ENCODE measurements around the gene LAMB3.

Gene LAMB3

GRCh38 chr1:209594440-209594839 lies 57.8 kb downstream of the LAMB3 start:
- no peak for DNase-seq

- DNase-seq: no peak
Measured at GRCh38 chr1:209593747-209594146, 58.5 kb downstream of the LAMB3 start.

- DNase-seq: no peak
Measured at GRCh38 chr1:209590405-209590804, 61.8 kb downstream of the LAMB3 start.

GRCh38 chr1:209589863-209590262 lies 62.4 kb downstream of the LAMB3 start:
- no peak for DNase-seq

- DNase-seq: no peak
Measured at GRCh38 chr1:209589440-209589839, 62.8 kb downstream of the LAMB3 start.

- no peak for DNase-seq
Measured at GRCh38 chr1:209587789-209588188, 64.4 kb downstream of the LAMB3 start.

GRCh38 chr1:209586221-209586740 lies 65.9 kb downstream of the LAMB3 start:
- no peak for DNase-seq

- no peak for DNase-seq
Measured at GRCh38 chr1:209585672-209586071, 66.6 kb downstream of the LAMB3 start.

- DNase-seq: no peak
Measured at GRCh38 chr1:209585197-209585596, 67.0 kb downstream of the LAMB3 start.

GRCh38 chr1:209584231-209584672 lies 68.0 kb downstream of the LAMB3 start:
- DNase-seq: no peak

GRCh38 chr1:209583408-209583807 lies 68.8 kb downstream of the LAMB3 start, which contains the start of gene CAMK1G:
Gene CAMK1G, plus strand, starts transcription at chr1:209583714. Its CDS starts 11,270 bp downstream, at chr1:209594984.
- no peak for DNase-seq

- DNase-seq: no peak
Measured at GRCh38 chr1:209580577-209580976, 71.6 kb downstream of the LAMB3 start.

GRCh38 chr1:209577346-209577745 lies 74.9 kb downstream of the LAMB3 start:
- DNase-seq: no peak

GRCh38 chr1:209576392-209577197 lies 75.6 kb downstream of the LAMB3 start:
- DNase-seq: peak; percentile 73

GRCh38 chr1:209570743-209571142 lies 81.5 kb downstream of the LAMB3 start:
- no peak for DNase-seq

- DNase-seq: peak; percentile 77
Measured at GRCh38 chr1:209569455-209570207, 82.6 kb downstream of the LAMB3 start.

GRCh38 chr1:209567698-209568175 lies 84.5 kb downstream of the LAMB3 start:
- DNase-seq: no peak

- DNase-seq: peak; percentile 73
Measured at GRCh38 chr1:209565759-209566678, 86.2 kb downstream of the LAMB3 start.

Measured in activated naive CD4-positive, alpha-beta T cell treated with Interleukin-2 at 50 U/mL for 16 hours (primary cell).